A673 (cell line): ENCODE data around the gene VEGFB. TPM values are rescaled to one million over a fixed set of nuclear protein-coding genes. Genes with fewer than 3 reads are reported as not detected.

Source experiments
- BruUV-seq: library from RNA; stranded (reverse); fragments of 400-500 nt; replicated peaks from 2 replicates; lab custom pipeline; 2021; lab: Mats Ljungman, UMichigan
- CTCF ChIA-PET: fragments of 300-600 bp; sonication (Branson Sonifier 250); formaldehyde crosslinking; loops from one replicate; lab custom pipeline; 2022; ENCODE audit warnings: antibody characterized with exemption; lab: Charles Lee
- POLR2A ChIA-PET: fragments of 300-600 bp; sonication (Branson Sonifier 250); formaldehyde crosslinking; loops from one replicate; lab custom pipeline; 2022; ENCODE audit warnings: antibody characterized with exemption; ENCODE audit not compliant: low non-redundant PET; lab: Charles Lee
- DNase-seq: peaks from one replicate; pipeline ENCODE4 v3.0.0-alpha.2; 2015; ENCODE audit warnings: low spot score
- H3K27ac ChIP-seq: fragments of 200-600 bp; sonication (generic); 2 replicates; pipeline ENCODE4 v1.5.1; 2016; ENCODE audit warnings: mixed run types, low read depth, mild to moderate bottlenecking, mixed read lengths, antibody characterized with exemption, low read length; ENCODE audit not compliant: poor library complexity, severe bottlenecking
- H3K27me3 ChIP-seq: fragments of 200-600 bp; sonication (generic); replicated peaks from 2 replicates; pipeline ENCODE4 v1.6.1; 2017; ENCODE audit warnings: mixed run types, low read depth, mild to moderate bottlenecking, mixed read lengths, antibody characterized with exemption, low read length; ENCODE audit not compliant: insufficient read depth, poor library complexity
- H3K36me3 ChIP-seq: fragments of 200-600 bp; sonication (generic); 2 replicates; pipeline ENCODE4 v1.6.1; 2016; ENCODE audit warnings: mixed run types, mild to moderate bottlenecking, mixed read lengths, antibody characterized with exemption, low read length; ENCODE audit not compliant: insufficient read depth, poor library complexity, severe bottlenecking
- H3K4me1 ChIP-seq: fragments of 200-600 bp; sonication (generic); 2 replicates; pipeline ENCODE4 v1.6.1; 2017; ENCODE audit warnings: mixed run types, mild to moderate bottlenecking, mixed read lengths, antibody characterized with exemption, low read length; ENCODE audit not compliant: insufficient read depth, poor library complexity, severe bottlenecking
- H3K4me3 ChIP-seq: fragments of 200-600 bp; sonication (generic); 2 replicates; pipeline ENCODE4 v1.5.1; 2016; ENCODE audit warnings: low read depth, mixed run types, mild to moderate bottlenecking, mixed read lengths, low read length; ENCODE audit not compliant: poor library complexity, severe bottlenecking
- H3K9me3 ChIP-seq: fragments of 200-600 bp; sonication (generic); 2 replicates; pipeline ENCODE4 v1.6.1; 2016; ENCODE audit warnings: mixed run types, low read depth, mild to moderate bottlenecking, mixed read lengths, antibody characterized with exemption, low read length; ENCODE audit not compliant: poor library complexity, severe bottlenecking
- CTCF ChIP-seq: fragments of 300-800, 200-600 bp; sonication (generic); conservative IDR thresholded peaks from 2 replicates; pipeline ENCODE4 v1.5.1; 2017; ENCODE audit warnings: low read depth, mild to moderate bottlenecking, antibody characterized with exemption, low read length, moderate library complexity, mixed read lengths
- EZH2 ChIP-seq: fragments of 200-600 bp; sonication (generic); IDR thresholded peaks from 2 replicates; pipeline ENCODE4 v1.6.1; 2017; ENCODE audit warnings: borderline replicate concordance, low read depth, mild to moderate bottlenecking, mixed read lengths, antibody characterized with exemption, low read length; ENCODE audit not compliant: poor library complexity, severe bottlenecking
- intact Hi-C: fragments of 100-400 bp; cut with micrococcal nuclease; formaldehyde crosslinking; loops from one replicate; pipeline ENCODE4 v1.10.0; 2022; ENCODE audit not compliant: unreplicated experiment
- total RNA-seq: library from RNA; stranded (reverse); gene quantifications from 2 replicates; pipeline ENCODE4 v1.2.3, GENCODE V29; 2021

The VEGFB gene
- total RNA-seq, 1 experiment from 2014 or later: 93.3 TPM

GRCh38 chr11:64240435-64241240 lies 6.3 kb downstream of the VEGFB start, which contains the start of gene FKBP2:
Gene FKBP2, plus strand, starts transcription at chr11:64241095. Its CDS starts 1,293 bp downstream, at chr11:64242388.
- CTCF ChIA-PET: interaction anchor here (0.6 to 0.8 kb wide), 2 partner anchors 61 to 114 kb away, joined by 3 to 4 read pairs; no protein-coding TSS in a partner anchor
- DNase-seq: peak; percentile 99
- no peaks in the 10 kb centered on the region for H3K9me3 ChIP-seq
- BruUV-seq: TSS peak; percentile 81
- no peaks in the 10 kb centered on the region for H3K27me3 ChIP-seq
- peak within 1 kb of the TSS; percentile 86 for H3K4me3 ChIP-seq
- TF ChIP-seq CTCF (no peak), EZH2 (no peak)
- H3K27ac ChIP-seq: peak within 1 kb of the TSS; percentile 91
- intact Hi-C loops: loop anchor here (2.0 kb wide), 1 partner anchor 64 kb away; the partner anchor contains the start of gene ESRRA
- peaks cover 9% of the 10 kb centered on the region for H3K4me1 ChIP-seq
- POLR2A ChIA-PET: no interaction called here
- peaks cover 27% of the 10 kb centered on the region for H3K36me3 ChIP-seq

DNA sequence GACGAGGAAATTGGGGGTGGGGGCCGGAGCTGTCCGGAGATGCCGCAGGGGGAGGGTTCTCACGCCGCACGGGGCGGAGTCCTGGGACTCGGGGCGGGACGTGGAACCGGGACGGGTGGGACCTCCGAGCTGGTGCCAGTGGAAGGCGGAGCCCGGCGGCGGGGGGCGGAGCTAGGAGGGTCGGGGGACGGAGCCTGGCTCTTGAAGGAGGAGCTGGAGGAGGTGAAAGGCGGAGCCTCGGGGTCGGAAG lies 6.8 kb downstream of the VEGFB start:
- no peak for TF ChIP-seq EZH2
- TF ChIP-seq CTCF: no peak
- Histone ChIP-seq H3K4me3 (peak overlapping the region; percentile 86), H3K9me3 (no peaks in the 10 kb centered on the region), H3K4me1 (peaks cover 9% of the 10 kb centered on the region), H3K27me3 (no peaks in the 10 kb centered on the region), H3K27ac (peak overlapping the region; percentile 91), H3K36me3 (peaks cover 27% of the 10 kb centered on the region)
- CTCF ChIA-PET: interaction anchor here (0.6 to 0.8 kb wide), 3 partner anchors 60 to 114 kb away, joined by 3 to 4 read pairs (median 3); no protein-coding TSS in a partner anchor
- BruUV-seq: no TSS peak
- POLR2A ChIA-PET: no interaction called here
- intact Hi-C loops: loop anchor here (2.0 kb wide), 1 partner anchor 64 kb away; the partner anchor contains the start of gene ESRRA
- peak; percentile 99 for DNase-seq

- H3K4me1 ChIP-seq: peaks cover 9% of the 10 kb centered on the region
- H3K36me3 ChIP-seq: peaks cover 27% of the 10 kb centered on the region
- TF ChIP-seq CTCF (no peak), EZH2 (no peak)
- peak overlapping the region; percentile 86 for H3K4me3 ChIP-seq
- DNase-seq: peak; percentile 55
- ChIA-PET POLR2A (no interaction called here), CTCF (interaction anchor here (0.7 to 0.8 kb wide), 2 partner anchors 60 to 63 kb away, joined by 3 read pairs; no protein-coding TSS in a partner anchor)
- intact Hi-C loops: loop anchor here (2.0 kb wide), 1 partner anchor 63 kb away; the partner anchor contains the start of gene ESRRA
- BruUV-seq: TSS peak; percentile 55
- H3K9me3 ChIP-seq: no peaks in the 10 kb centered on the region
- H3K27me3 ChIP-seq: no peaks in the 10 kb centered on the region
- H3K27ac ChIP-seq: peak overlapping the region; percentile 91
Measured at GRCh38 chr11:64241491-64242374, 7.3 kb downstream of the VEGFB start.
